NCI-H345 (cell line): Measurements from ENCODE around the gene PDLIM5.
"Not testable (repeated sequence)": the region's sequence is repeated elsewhere in the genome, so short reads cannot be mapped to it uniquely, and the experiment has no call there.

Source experiments
- DNase-seq: peaks from one replicate; lab custom pipeline; 2025; lab: John Stamatoyannopoulos, UW

PDLIM5 gene

GRCh38 chr4:94451695-94452475, at the start of gene PDLIM5:
Gene PDLIM5 (plus strand): TSS chr4:94451942. CDS start chr4:94455289, 3,347 bp downstream.
- peak; percentile 87 for DNase-seq

GRCh38 chr4:94402439-94402838, 49.3 kb upstream of the PDLIM5 start:
- not testable (repeated sequence) for DNase-seq

- DNase-seq, result no peak
Measured at GRCh38 chr4:94403751-94404150, 48.0 kb upstream of the PDLIM5 start.

GRCh38 chr4:94406668-94407437, 44.9 kb upstream of the PDLIM5 start:
- DNase-seq, result peak; percentile 54

- DNase-seq, result no peak
Measured at GRCh38 chr4:94407846-94408245, 43.9 kb upstream of the PDLIM5 start.

GRCh38 chr4:94408549-94409374, 43.0 kb upstream of the PDLIM5 start:
- DNase-seq, result no peak

- no peak for DNase-seq
Measured at GRCh38 chr4:94409375-94409679, 42.4 kb upstream of the PDLIM5 start.

- no peak for DNase-seq
Measured at GRCh38 chr4:94409962-94410361, 41.8 kb upstream of the PDLIM5 start.

- DNase-seq, result no peak
Measured at GRCh38 chr4:94410678-94411206, 41.0 kb upstream of the PDLIM5 start.

GRCh38 chr4:94411296-94411695, 40.4 kb upstream of the PDLIM5 start:
- no peak for DNase-seq

GRCh38 chr4:94412019-94412657, 39.6 kb upstream of the PDLIM5 start:
- no peak for DNase-seq

- peak; percentile 37 for DNase-seq
Measured at GRCh38 chr4:94412658-94413038, 39.1 kb upstream of the PDLIM5 start.

GRCh38 chr4:94413085-94413840, 38.5 kb upstream of the PDLIM5 start:
- DNase-seq, result no peak

- no peak for DNase-seq
Measured at GRCh38 chr4:94414907-94415306, 36.8 kb upstream of the PDLIM5 start.

GRCh38 chr4:94415448-94415847, 36.3 kb upstream of the PDLIM5 start:
- DNase-seq, result no peak

- DNase-seq, result no peak
Measured at GRCh38 chr4:94416335-94416734, 35.4 kb upstream of the PDLIM5 start.

- DNase-seq, result no peak
Measured at GRCh38 chr4:94416981-94417380, 34.8 kb upstream of the PDLIM5 start.

- DNase-seq, result no peak
Measured at GRCh38 chr4:94419549-94419948, 32.2 kb upstream of the PDLIM5 start.

- no peak for DNase-seq
Measured at GRCh38 chr4:94419956-94420355, 31.8 kb upstream of the PDLIM5 start.

GRCh38 chr4:94420356-94420755, 31.4 kb upstream of the PDLIM5 start:
- DNase-seq, result no peak

- DNase-seq, result no peak
Measured at GRCh38 chr4:94426783-94427182, 25.0 kb upstream of the PDLIM5 start.
